ENCODE measurements around the gene CDX1.

Gene CDX1

DNA sequence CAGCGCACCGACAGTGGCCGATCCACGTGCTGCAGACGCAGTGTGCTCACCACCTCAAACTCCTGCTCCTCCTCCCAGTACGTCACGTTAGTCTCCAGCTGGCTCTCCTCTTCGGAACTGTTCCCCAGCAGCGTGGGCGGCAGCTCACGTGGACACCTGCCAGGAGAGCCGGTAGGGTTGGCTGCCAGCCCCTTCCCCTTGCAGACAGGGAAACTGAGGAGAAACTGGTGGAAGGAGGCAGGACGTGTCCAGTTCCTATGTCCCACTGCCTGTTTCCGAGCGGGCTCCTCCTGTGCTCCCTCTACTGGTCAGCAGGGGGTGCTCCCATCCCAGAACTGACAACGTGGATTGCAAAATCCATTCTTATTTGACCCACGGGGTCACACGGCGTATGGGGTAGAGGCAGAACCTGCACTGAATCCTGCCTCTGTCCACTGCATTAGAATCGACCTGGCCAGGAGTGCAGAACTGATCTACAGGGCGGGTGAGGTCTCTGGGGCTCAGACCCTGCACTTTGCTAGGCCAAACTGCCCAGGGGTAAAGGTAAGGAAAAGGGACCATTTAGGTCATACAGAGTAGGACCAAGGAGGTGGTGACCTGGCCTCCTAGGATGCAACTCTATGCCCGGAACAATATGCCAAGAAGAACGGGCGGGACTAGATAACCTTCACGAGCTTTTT, 36.6 kb upstream of the CDX1 start:
- Histone ChIP-seq H3K9ac (ENCODE audit: low read length) (no peak overlapping the region), H3K27ac (ENCODE audit: low read depth, low read length) (no peak overlapping the region), H3K79me2 (ENCODE audit: insufficient read depth, low read length) (no peaks in the 10 kb centered on the region), H2AFZ (ENCODE audit: low read depth, low read length, severe bottlenecking) (no peak overlapping the region), H3F3A (ENCODE audit: insufficient read depth) (no peaks in the 10 kb centered on the region), H3K9me3 (ENCODE audit: insufficient read depth, low read length) (no peaks in the 10 kb centered on the region), H3K4me3 (ENCODE audit: insufficient read depth, low read length, poor library complexity, severe bottlenecking) (no peak overlapping the region), H3K36me3 (ENCODE audit: low read length) (no peaks in the 10 kb centered on the region), H3K4me2 (ENCODE audit: low read depth, low read length, poor library complexity, severe bottlenecking) (no peak overlapping the region), H4K20me1 (ENCODE audit: low read depth, low read length) (no peaks in the 10 kb centered on the region), H3K9me2 (replicated peaks; ENCODE audit: insufficient read depth, low read length) (no peaks in the 10 kb centered on the region), H3K27me3 (ENCODE audit: low read length) (no peaks in the 10 kb centered on the region)
- TF ChIP-seq EZH2phosphoT487 (conservative IDR thresholded peaks at IDR 0.05; ENCODE audit: low read length) (no peak), CTCF (IDR thresholded peaks at IDR 0.05; ENCODE audit: insufficient read depth, low read length, poor library complexity, severe bottlenecking) (peak; percentile 91)

- no peak overlapping the region for H3K9ac ChIP-seq (ENCODE audit: low read length)
- no peak overlapping the region for H3K27ac ChIP-seq (ENCODE audit: low read depth, low read length)
- TF ChIP-seq CTCF (IDR thresholded peaks at IDR 0.05; ENCODE audit: insufficient read depth, low read length, poor library complexity, severe bottlenecking) (no peak), EZH2phosphoT487 (conservative IDR thresholded peaks at IDR 0.05; ENCODE audit: low read length) (no peak)
- no peaks in the 10 kb centered on the region for H4K20me1 ChIP-seq (ENCODE audit: low read depth, low read length)
- no peaks in the 10 kb centered on the region for H3K36me3 ChIP-seq (ENCODE audit: low read length)
- no peak overlapping the region for H3K4me3 ChIP-seq (ENCODE audit: insufficient read depth, low read length, poor library complexity, severe bottlenecking)
- H2AFZ ChIP-seq (ENCODE audit: low read depth, low read length, severe bottlenecking) = no peak overlapping the region
- no peaks in the 10 kb centered on the region for H3K9me2 ChIP-seq (replicated peaks; ENCODE audit: insufficient read depth, low read length)
- no peaks in the 10 kb centered on the region for H3F3A ChIP-seq (ENCODE audit: insufficient read depth)
- no peaks in the 10 kb centered on the region for H3K9me3 ChIP-seq (ENCODE audit: insufficient read depth, low read length)
- H3K27me3 ChIP-seq (ENCODE audit: low read length) = no peaks in the 10 kb centered on the region
- no peak overlapping the region for H3K4me2 ChIP-seq (ENCODE audit: low read depth, low read length, poor library complexity, severe bottlenecking)
- H3K79me2 ChIP-seq (ENCODE audit: insufficient read depth, low read length) = no peaks in the 10 kb centered on the region
Measured at GRCh38 chr5:150130493-150130922, 36.1 kb upstream of the CDX1 start.

GRCh38 chr5:150131461-150131860, 35.1 kb upstream of the CDX1 start:
- Histone ChIP-seq H3K4me3 (ENCODE audit: insufficient read depth, low read length, poor library complexity, severe bottlenecking) (no peak overlapping the region), H3K9ac (ENCODE audit: low read length) (no peak overlapping the region), H3K4me2 (ENCODE audit: low read depth, low read length, poor library complexity, severe bottlenecking) (no peak overlapping the region), H3K79me2 (ENCODE audit: insufficient read depth, low read length) (no peaks in the 10 kb centered on the region), H3K27ac (ENCODE audit: low read depth, low read length) (no peak overlapping the region), H3K9me2 (replicated peaks; ENCODE audit: insufficient read depth, low read length) (no peaks in the 10 kb centered on the region), H3K27me3 (ENCODE audit: low read length) (no peaks in the 10 kb centered on the region), H3K36me3 (ENCODE audit: low read length) (no peaks in the 10 kb centered on the region), H2AFZ (ENCODE audit: low read depth, low read length, severe bottlenecking) (no peak overlapping the region), H3F3A (ENCODE audit: insufficient read depth) (no peaks in the 10 kb centered on the region), H4K20me1 (ENCODE audit: low read depth, low read length) (no peaks in the 10 kb centered on the region), H3K9me3 (ENCODE audit: insufficient read depth, low read length) (no peaks in the 10 kb centered on the region)
- TF ChIP-seq EZH2phosphoT487 (conservative IDR thresholded peaks at IDR 0.05; ENCODE audit: low read length) (no peak), CTCF (IDR thresholded peaks at IDR 0.05; ENCODE audit: insufficient read depth, low read length, poor library complexity, severe bottlenecking) (no peak)

Data from SU-DHL-6 (cell line).